ENCODE measurements around the gene SULT1C4. TPM values are rescaled to one million over a fixed set of nuclear protein-coding genes. Genes with fewer than 3 reads are reported as not detected.

Gene SULT1C4
- total RNA-seq, 1 experiment from 2014 or later, result 0.96 TPM

DNA sequence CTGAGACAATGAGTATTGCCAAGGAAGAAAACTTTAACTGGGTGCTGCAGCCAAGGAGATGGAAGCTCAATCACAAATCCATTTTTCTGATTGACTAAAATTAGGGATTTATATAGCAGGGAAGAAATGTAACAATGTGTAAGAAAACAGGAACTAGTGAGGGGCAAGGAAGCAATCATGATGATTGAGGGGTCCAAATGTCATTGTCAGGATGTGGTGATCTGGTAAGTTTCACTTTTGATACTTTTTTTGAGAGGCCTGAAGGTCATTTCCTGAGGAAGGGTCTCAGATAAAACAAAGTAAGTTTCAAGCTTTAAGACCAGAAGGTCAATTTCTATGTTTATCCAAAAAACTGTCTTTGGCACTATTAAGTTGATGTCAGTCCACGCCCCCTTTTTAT lies 59.2 kb downstream of the SULT1C4 start:
- no peaks in the 10 kb centered on the region for H3K27me3 ChIP-seq (ENCODE audit: insufficient read depth, low read length)
- WGBS (ENCODE audit: extremely low coverage, insufficient read length, low lambda C conversion rate), result no CpG with 5 or more reads among the region's 1 CpG
- no peak overlapping the region for H3T11ph ChIP-seq (ENCODE audit: low read length)
- H3K9me3 Mint-ChIP-seq, result peaks cover 2 to 10% of the 10 kb centered on the region in 2 experiments; a peak in 4 of 5 replicates
- H3K4me3 Mint-ChIP-seq, result no peak overlapping the region
- H3K36me3 Mint-ChIP-seq (ENCODE audit: insufficient read depth in 1 of 3, low read depth in 3 of 3), result no peaks in the 10 kb centered on the region; a peak in 1 of 7 replicates
- H2BK120ac ChIP-seq (ENCODE audit: low read depth, low read length, poor library complexity, severe bottlenecking), result no peak overlapping the region
- no peaks in the 10 kb centered on the region for H4K20me1 ChIP-seq (ENCODE audit: control insufficient read depth, insufficient read depth, insufficient read length)
- H3K23me2 ChIP-seq (ENCODE audit: insufficient read length, low read depth, low read length, poor library complexity, severe bottlenecking), result no peaks in the 10 kb centered on the region
- H3K4me2 ChIP-seq (ENCODE audit: insufficient read depth, insufficient read length, low read length), result no peak overlapping the region
- H3K23ac ChIP-seq (ENCODE audit: insufficient read length, low read depth, low read length), result no peak overlapping the region
- no peak overlapping the region for H3K14ac ChIP-seq (ENCODE audit: insufficient read depth, low read length)
- H3K4ac ChIP-seq (ENCODE audit: low read depth, low read length), result no peak overlapping the region
- TF ChIP-seq, protein P1, sequence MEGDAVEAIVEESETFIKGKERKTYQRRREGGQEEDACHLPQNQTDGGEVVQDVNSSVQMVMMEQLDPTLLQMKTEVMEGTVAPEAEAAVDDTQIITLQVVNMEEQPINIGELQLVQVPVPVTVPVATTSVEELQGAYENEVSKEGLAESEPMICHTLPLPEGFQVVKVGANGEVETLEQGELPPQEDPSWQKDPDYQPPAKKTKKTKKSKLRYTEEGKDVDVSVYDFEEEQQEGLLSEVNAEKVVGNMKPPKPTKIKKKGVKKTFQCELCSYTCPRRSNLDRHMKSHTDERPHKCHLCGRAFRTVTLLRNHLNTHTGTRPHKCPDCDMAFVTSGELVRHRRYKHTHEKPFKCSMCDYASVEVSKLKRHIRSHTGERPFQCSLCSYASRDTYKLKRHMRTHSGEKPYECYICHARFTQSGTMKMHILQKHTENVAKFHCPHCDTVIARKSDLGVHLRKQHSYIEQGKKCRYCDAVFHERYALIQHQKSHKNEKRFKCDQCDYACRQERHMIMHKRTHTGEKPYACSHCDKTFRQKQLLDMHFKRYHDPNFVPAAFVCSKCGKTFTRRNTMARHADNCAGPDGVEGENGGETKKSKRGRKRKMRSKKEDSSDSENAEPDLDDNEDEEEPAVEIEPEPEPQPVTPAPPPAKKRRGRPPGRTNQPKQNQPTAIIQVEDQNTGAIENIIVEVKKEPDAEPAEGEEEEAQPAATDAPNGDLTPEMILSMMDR (conservative IDR thresholded peaks at IDR 0.05), result no peak
- H3K56ac ChIP-seq (ENCODE audit: insufficient read length, low read depth, low read length), result no peak overlapping the region
- no peak for DNase-seq
- H4K8ac ChIP-seq (replicated peaks; ENCODE audit: insufficient read length, low read depth, low read length), result no peak overlapping the region
- no peak overlapping the region for H3K18ac ChIP-seq (ENCODE audit: insufficient read length, low read depth, low read length)
- no peak overlapping the region for H2AK5ac ChIP-seq (ENCODE audit: insufficient read length, low read length)
- H3K4me1 ChIP-seq (ENCODE audit: insufficient read depth, low read length), result no peaks in the 10 kb centered on the region
- no peaks in the 10 kb centered on the region for H3K4me1 Mint-ChIP-seq
- H3K79me1 ChIP-seq (ENCODE audit: insufficient read depth, low read depth, low read length, poor library complexity, severe bottlenecking), result no peaks in the 10 kb centered on the region
- no peaks in the 10 kb centered on the region for H3K9me3 ChIP-seq (ENCODE audit: control insufficient read depth, low read depth, low read length)
- no peak overlapping the region for H2BK5ac ChIP-seq (ENCODE audit: insufficient read length, low read length)
- no peak overlapping the region for H4K5ac ChIP-seq (ENCODE audit: insufficient read length, low read depth, low read length)
- H3K79me2 ChIP-seq (ENCODE audit: insufficient read depth, low read length), result no peaks in the 10 kb centered on the region
- H4K91ac ChIP-seq (ENCODE audit: insufficient read length, low read depth, low read length), result no peak overlapping the region
- H2BK20ac ChIP-seq (ENCODE audit: low read depth, low read length, poor library complexity, severe bottlenecking), result no peak overlapping the region
- no peak overlapping the region for H3K27ac ChIP-seq (ENCODE audit: insufficient read length, low read depth, low read length)
- no peak overlapping the region for H3K27ac Mint-ChIP-seq
- H3K27me3 Mint-ChIP-seq (ENCODE audit: low read depth), result no peaks in the 10 kb centered on the region; the same call in 1 of the 2 replicates
- no peak overlapping the region for H2BK15ac ChIP-seq (ENCODE audit: low read depth, low read length)
- H3K9ac ChIP-seq (ENCODE audit: extremely low read depth, insufficient read length, low read length), result no peak overlapping the region
- H2AFZ ChIP-seq (ENCODE audit: low read length), result no peak overlapping the region
- no peak overlapping the region for H2BK12ac ChIP-seq (ENCODE audit: insufficient read length, low read depth, low read length)

Other genes starting within 250 kb of the SULT1C4 start
- not detected in 2 replicates for gene SULT1C3, start 138.0 kb upstream of the SULT1C4 start, total RNA-seq (2021)
- 1.6 and 2.2 TPM in 2 replicates for gene SULT1C2, start 89.1 kb upstream of the SULT1C4 start, total RNA-seq (2021)
- gene GCC2, start 71.3 kb downstream of the SULT1C4 start, total RNA-seq (2021), result 46.7 and 53.3 TPM in 2 replicates
- 33.4 and 37.7 TPM in 2 replicates for gene LIMS1, start 156.5 kb downstream of the SULT1C4 start, total RNA-seq (2021)

Data from H9 (cell line).